Measurements from ENCODE around the gene MPZL2.

GRCh38 chr11:118219732-118220131 is 44.4 kb downstream of the MPZL2 start:
- TF ChIP-seq, protein P1, sequence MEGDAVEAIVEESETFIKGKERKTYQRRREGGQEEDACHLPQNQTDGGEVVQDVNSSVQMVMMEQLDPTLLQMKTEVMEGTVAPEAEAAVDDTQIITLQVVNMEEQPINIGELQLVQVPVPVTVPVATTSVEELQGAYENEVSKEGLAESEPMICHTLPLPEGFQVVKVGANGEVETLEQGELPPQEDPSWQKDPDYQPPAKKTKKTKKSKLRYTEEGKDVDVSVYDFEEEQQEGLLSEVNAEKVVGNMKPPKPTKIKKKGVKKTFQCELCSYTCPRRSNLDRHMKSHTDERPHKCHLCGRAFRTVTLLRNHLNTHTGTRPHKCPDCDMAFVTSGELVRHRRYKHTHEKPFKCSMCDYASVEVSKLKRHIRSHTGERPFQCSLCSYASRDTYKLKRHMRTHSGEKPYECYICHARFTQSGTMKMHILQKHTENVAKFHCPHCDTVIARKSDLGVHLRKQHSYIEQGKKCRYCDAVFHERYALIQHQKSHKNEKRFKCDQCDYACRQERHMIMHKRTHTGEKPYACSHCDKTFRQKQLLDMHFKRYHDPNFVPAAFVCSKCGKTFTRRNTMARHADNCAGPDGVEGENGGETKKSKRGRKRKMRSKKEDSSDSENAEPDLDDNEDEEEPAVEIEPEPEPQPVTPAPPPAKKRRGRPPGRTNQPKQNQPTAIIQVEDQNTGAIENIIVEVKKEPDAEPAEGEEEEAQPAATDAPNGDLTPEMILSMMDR (IDR thresholded peaks at IDR 0.05): no peak
- TF ChIP-seq POLR2A (IDR thresholded peaks at IDR 0.05): no peak
